ENCODE measurements around the gene GRK5. TPM values are rescaled to one million over a fixed set of nuclear protein-coding genes. Genes with fewer than 3 reads are reported as not detected.

GRK5 gene
- total and polyA plus RNA-seq, 4 donors: 18.5 to 43.1 (median 40.3) TPM

DNA sequence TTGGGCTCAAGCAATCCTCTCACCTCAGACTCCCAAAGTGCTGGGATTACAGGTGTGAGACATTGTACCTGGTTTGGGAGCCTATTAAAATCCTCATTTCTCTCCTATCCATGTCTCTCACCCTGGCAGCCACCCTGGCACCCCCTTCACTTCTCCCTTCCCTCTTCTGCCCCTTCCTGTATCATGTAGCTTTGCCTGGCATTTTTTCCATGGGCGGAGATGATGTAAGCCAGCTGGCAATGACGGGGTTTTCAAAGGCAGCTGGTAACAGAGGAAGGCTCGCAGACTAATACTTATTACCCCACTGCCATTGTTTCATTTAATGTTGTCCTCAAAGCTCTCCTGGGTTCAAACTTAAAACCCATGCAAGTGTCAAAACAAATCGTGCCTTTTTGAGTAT is 273.3 kb downstream of the GRK5 start:
- no peak for ATAC-seq (ENCODE audit: insufficient read depth, low FRiP score)
- Histone ChIP-seq H3K9ac (ENCODE audit: insufficient read depth in 1 of 2, low read length in 2 of 2) (no peak overlapping the region), H3K4me3 (no peak overlapping the region), H3K4me1 (ENCODE audit: control insufficient read depth in 5 of 5, insufficient read depth in 5 of 5, low read length in 5 of 5) (no peaks in the 10 kb centered on the region), H3K9me3 (ENCODE audit: control insufficient read depth in 4 of 4, insufficient read depth in 3 of 4, low read length in 3 of 4) (peaks cover 0 to 2% (median 0%) of the 10 kb centered on the region in 4 donors), H3K27me3 (ENCODE audit: control insufficient read depth in 3 of 3, insufficient read depth in 3 of 3, low read length in 2 of 3) (peaks cover 0 to 12% (median 6%) of the 10 kb centered on the region in 3 donors), H3K36me3 (ENCODE audit: control insufficient read depth in 4 of 4, insufficient read depth in 4 of 4, low read length in 4 of 4) (no peaks in the 10 kb centered on the region), H3K27ac (ENCODE audit: low read depth in 1 of 2, low read length in 1 of 2) (no peak overlapping the region)
- WGBS, 2 donors: 56 to 63% methylated on average over 4 of the region's 4 CpGs
- TF ChIP-seq, protein P1, sequence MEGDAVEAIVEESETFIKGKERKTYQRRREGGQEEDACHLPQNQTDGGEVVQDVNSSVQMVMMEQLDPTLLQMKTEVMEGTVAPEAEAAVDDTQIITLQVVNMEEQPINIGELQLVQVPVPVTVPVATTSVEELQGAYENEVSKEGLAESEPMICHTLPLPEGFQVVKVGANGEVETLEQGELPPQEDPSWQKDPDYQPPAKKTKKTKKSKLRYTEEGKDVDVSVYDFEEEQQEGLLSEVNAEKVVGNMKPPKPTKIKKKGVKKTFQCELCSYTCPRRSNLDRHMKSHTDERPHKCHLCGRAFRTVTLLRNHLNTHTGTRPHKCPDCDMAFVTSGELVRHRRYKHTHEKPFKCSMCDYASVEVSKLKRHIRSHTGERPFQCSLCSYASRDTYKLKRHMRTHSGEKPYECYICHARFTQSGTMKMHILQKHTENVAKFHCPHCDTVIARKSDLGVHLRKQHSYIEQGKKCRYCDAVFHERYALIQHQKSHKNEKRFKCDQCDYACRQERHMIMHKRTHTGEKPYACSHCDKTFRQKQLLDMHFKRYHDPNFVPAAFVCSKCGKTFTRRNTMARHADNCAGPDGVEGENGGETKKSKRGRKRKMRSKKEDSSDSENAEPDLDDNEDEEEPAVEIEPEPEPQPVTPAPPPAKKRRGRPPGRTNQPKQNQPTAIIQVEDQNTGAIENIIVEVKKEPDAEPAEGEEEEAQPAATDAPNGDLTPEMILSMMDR (IDR thresholded peaks at IDR 0.05; ENCODE audit: control extremely low read depth, extremely low read depth): no peak
- peak in 2 of 3 donors; percentile 34 to 41 for DNase-seq

DNA sequence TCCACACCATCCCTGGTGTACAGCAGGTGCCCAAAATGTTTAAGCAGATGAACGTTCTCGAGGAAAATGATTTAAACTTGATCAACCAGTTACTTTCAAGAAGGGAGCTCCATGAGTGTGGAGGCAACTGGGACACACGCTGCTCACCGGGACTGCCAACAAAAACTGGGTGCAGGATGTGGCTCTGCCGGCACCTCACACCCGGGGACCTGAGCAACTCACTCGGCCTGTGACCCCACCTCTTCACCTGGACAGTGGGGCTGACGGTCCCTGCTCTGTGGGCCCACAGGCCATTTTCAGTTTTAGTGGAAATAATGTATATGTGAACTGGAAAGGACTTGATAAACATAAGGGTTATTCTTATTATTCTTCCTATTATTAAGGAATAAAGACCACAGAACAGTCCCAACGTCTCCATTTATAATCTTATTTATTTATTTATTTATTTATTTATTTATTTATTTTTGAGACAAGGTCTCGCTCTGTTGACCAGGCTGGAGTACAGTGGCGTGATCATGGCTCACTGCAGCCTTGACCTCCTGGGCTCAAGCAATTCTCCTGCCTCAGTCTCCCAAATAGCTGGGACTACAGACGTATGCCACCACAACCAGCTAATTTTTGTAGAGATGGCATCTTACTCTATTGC is 274.5 kb downstream of the GRK5 start:
- H3K4me3 ChIP-seq: no peak overlapping the region
- H3K36me3 ChIP-seq (ENCODE audit: control insufficient read depth in 4 of 4, insufficient read depth in 4 of 4, low read length in 4 of 4): no peaks in the 10 kb centered on the region
- no peak overlapping the region for H3K9ac ChIP-seq (ENCODE audit: insufficient read depth in 1 of 2, low read length in 2 of 2)
- TF ChIP-seq, protein P1 (IDR thresholded peaks at IDR 0.05; ENCODE audit: control extremely low read depth, extremely low read depth): no peak
- peaks cover 0 to 2% (median 0%) of the 10 kb centered on the region in 4 donors for H3K9me3 ChIP-seq (ENCODE audit: control insufficient read depth in 4 of 4, insufficient read depth in 3 of 4, low read length in 3 of 4)
- no peak for ATAC-seq (ENCODE audit: insufficient read depth, low FRiP score)
- 91 to 95% methylated on average over 12 of the region's 12 CpGs for WGBS, 2 donors
- H3K27me3 ChIP-seq (ENCODE audit: control insufficient read depth in 3 of 3, insufficient read depth in 3 of 3, low read length in 2 of 3): peaks cover 0 to 8% (median 6%) of the 10 kb centered on the region in 3 donors
- H3K27ac ChIP-seq (ENCODE audit: low read depth in 1 of 2, low read length in 1 of 2): no peak overlapping the region
- DNase-seq: no peak
- H3K4me1 ChIP-seq (ENCODE audit: control insufficient read depth in 5 of 5, insufficient read depth in 5 of 5, low read length in 5 of 5): no peaks in the 10 kb centered on the region

DNA sequence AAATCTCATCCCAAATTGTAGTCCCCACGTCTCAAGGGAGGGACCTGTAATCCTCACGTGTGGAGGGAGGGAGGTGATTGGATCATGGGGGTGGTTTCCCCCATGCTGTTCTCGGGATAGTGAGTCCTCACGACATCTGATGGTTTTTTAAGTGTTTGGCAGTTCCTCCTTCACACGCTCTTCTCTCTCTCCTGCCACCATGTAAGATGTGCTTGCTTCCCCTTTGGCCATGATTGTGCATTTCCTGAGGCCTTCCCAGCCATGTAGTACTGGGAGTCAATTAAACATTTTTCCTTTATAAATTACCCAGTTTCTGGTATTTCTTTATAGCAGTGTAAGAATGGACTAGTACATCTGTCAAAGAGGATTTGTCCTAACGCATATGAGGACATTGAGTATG is 275.6 kb downstream of the GRK5 start:
- Histone ChIP-seq H3K9ac (ENCODE audit: insufficient read depth in 1 of 2, low read length in 2 of 2) (no peak overlapping the region), H3K27ac (ENCODE audit: low read depth in 1 of 2, low read length in 1 of 2) (no peak overlapping the region), H3K27me3 (ENCODE audit: control insufficient read depth in 3 of 3, insufficient read depth in 3 of 3, low read length in 2 of 3) (peaks cover 0 to 2% (median 0%) of the 10 kb centered on the region in 3 donors)

More for the DNA sequence above, 275.6 kb downstream of the GRK5 start:
- H3K36me3 ChIP-seq (ENCODE audit: control insufficient read depth in 4 of 4, insufficient read depth in 4 of 4, low read length in 4 of 4): no peaks in the 10 kb centered on the region
- TF ChIP-seq, protein P1 (IDR thresholded peaks at IDR 0.05; ENCODE audit: control extremely low read depth, extremely low read depth): no peak
- ATAC-seq (ENCODE audit: insufficient read depth, low FRiP score) (no peak), DNase-seq (no peak)
- WGBS, 2 donors: 69 to 81% methylated on average over 6 of the region's 6 CpGs
- H3K4me3 ChIP-seq: no peak overlapping the region
- H3K9me3 ChIP-seq (ENCODE audit: control insufficient read depth in 4 of 4, insufficient read depth in 3 of 4, low read length in 3 of 4): peaks cover 0 to 2% (median 0%) of the 10 kb centered on the region in 4 donors
- no peaks in the 10 kb centered on the region for H3K4me1 ChIP-seq (ENCODE audit: control insufficient read depth in 5 of 5, insufficient read depth in 5 of 5, low read length in 5 of 5)

All from lung (tissue), 12 donors.